Measurements from ENCODE around the gene JDP2.

DNA sequence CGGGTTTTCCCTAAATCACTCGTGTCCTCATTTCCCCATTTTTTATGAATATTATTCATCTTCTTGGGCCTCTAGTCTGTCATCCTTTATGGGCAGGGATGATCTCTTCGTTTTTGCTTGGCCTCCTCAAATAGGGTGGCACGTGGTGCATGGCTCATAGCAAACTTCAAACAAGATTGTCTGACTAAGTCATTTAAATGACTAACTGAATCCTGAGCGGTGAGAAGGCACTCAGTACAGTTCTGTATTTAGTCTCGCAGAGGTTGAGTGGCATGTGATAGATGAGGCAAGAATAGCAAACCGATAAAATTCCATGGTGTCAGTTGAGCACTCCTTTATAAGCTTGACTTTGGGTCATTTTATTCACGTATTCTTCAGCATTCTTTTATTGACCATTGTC is 5.7 kb upstream of the JDP2 start:
- TF ChIP-seq, protein P1, sequence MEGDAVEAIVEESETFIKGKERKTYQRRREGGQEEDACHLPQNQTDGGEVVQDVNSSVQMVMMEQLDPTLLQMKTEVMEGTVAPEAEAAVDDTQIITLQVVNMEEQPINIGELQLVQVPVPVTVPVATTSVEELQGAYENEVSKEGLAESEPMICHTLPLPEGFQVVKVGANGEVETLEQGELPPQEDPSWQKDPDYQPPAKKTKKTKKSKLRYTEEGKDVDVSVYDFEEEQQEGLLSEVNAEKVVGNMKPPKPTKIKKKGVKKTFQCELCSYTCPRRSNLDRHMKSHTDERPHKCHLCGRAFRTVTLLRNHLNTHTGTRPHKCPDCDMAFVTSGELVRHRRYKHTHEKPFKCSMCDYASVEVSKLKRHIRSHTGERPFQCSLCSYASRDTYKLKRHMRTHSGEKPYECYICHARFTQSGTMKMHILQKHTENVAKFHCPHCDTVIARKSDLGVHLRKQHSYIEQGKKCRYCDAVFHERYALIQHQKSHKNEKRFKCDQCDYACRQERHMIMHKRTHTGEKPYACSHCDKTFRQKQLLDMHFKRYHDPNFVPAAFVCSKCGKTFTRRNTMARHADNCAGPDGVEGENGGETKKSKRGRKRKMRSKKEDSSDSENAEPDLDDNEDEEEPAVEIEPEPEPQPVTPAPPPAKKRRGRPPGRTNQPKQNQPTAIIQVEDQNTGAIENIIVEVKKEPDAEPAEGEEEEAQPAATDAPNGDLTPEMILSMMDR (IDR thresholded peaks at IDR 0.05; ENCODE audit: insufficient read depth, low read depth, low read length), result no peak
- TF ChIP-seq EZH2 (IDR thresholded peaks at IDR 0.05; ENCODE audit: insufficient read depth, low read length), result no peak
